B cell (primary cell): ENCODE measurements around the gene C12orf56. TPM values are rescaled to one million over a fixed set of nuclear protein-coding genes. Genes with fewer than 3 reads are reported as not detected.
"Not testable (repeated sequence)": the region's sequence is repeated elsewhere in the genome, so short reads cannot be mapped to it uniquely, and the experiment has no call there.

Experiments
- ATAC-seq: fragments of 200-7000 bp; cut with Tn5 transposase; one replicate; pipeline ENCODE4 v1.10.0; 2021; ENCODE audit warnings: low read depth, mild to moderate bottlenecking, moderate number of reproducible peaks, moderate library complexity
- CTCF ChIA-PET: fragments of 350-600 bp; sonication (Branson Sonifier 250); formaldehyde crosslinking; loops from one replicate; lab custom pipeline; 2021; ENCODE audit warnings: antibody characterized with exemption, inconsistent platforms; lab: Charles Lee
- POLR2A ChIA-PET: fragments of 350-600 bp; sonication (Branson Sonifier 250); formaldehyde crosslinking; loops from one replicate; lab custom pipeline; 2021; ENCODE audit warnings: antibody characterized with exemption; lab: Charles Lee
- DNase-seq: peaks from one replicate; pipeline ENCODE4 v3.0.0; 2013
- H2AFZ ChIP-seq: 2 replicates; pipeline ENCODE4 v1.6.1; 2012; ENCODE audit warnings: mild to moderate bottlenecking, low read depth, low read length; ENCODE audit not compliant: insufficient read depth, poor library complexity, severe bottlenecking
- H3K27ac ChIP-seq, 2 donors: 1 replicate in 1 of 2; 2 replicates in 1 of 2; pipeline ENCODE4 v1.5.1; 2012 to 2013; ENCODE audit warnings: low read length in 2 of 2, mild to moderate bottlenecking in 2 of 2, moderate library complexity in 1 of 2
- H3K27me3 ChIP-seq, 4 experiments: fragments of 200-600 bp in 1 of 4; sonication (generic) in 1 of 4; replicated peaks in 1 of 4; 1 replicate in 2 of 4; 2 replicates in 2 of 4; pipeline versions ENCODE4 v1.6.1 to v1.7.0; 2013 to 2016; ENCODE audit warnings: low read length in 3 of 4, mild to moderate bottlenecking in 2 of 4, mixed read lengths in 1 of 4, moderate library complexity in 1 of 4; ENCODE audit not compliant: insufficient read depth in 4 of 4, control insufficient read depth in 3 of 4; ENCODE audit errors: control extremely low read depth in 1 of 4
- H3K36me3 ChIP-seq, 2 experiments: replicated peaks in 1 of 2; 1 replicate in 1 of 2; 2 replicates in 1 of 2; pipeline versions ENCODE4 v1.6.1 to v1.7.1; 2013; ENCODE audit warnings: low read length in 1 of 2; ENCODE audit not compliant: insufficient read depth in 2 of 2, control insufficient read depth in 1 of 2; ENCODE audit errors: control extremely low read depth in 1 of 2, extremely low read depth in 1 of 2
- H3K4me1 ChIP-seq, 2 donors: fragments of 200-600 bp in 1 of 2; sonication (generic) in 1 of 2; 1 replicate in 1 of 2; 2 replicates in 1 of 2; pipeline versions ENCODE4 v1.5.1 to v1.6.1; 2013 to 2017; ENCODE audit warnings: low read length in 2 of 2; ENCODE audit not compliant: control insufficient read depth in 2 of 2, insufficient read depth in 2 of 2
- H3K4me2 ChIP-seq: replicated peaks from 2 replicates; pipeline ENCODE3; 2012; ENCODE audit warnings: mild to moderate bottlenecking, low read depth, low read length; ENCODE audit not compliant: poor library complexity, severe bottlenecking
- H3K4me3 ChIP-seq, 5 experiments: fragments of 200-600 bp in 1 of 5; sonication (generic) in 1 of 5; 1 replicate in 3 of 5; 2 replicates in 2 of 5; pipeline versions ENCODE4 v1.5.1 to v1.7.0; 2011 to 2016; ENCODE audit warnings: low read length in 4 of 5, mild to moderate bottlenecking in 4 of 5, low read depth in 2 of 5, control low read depth in 1 of 5, moderate library complexity in 1 of 5; ENCODE audit not compliant: insufficient read depth in 1 of 5; ENCODE audit errors: control extremely low read depth in 1 of 5, extremely low read depth in 1 of 5
- H3K79me2 ChIP-seq: fragments of 200-600 bp; sonication (generic); one replicate; pipeline ENCODE4 v1.6.0; 2016; ENCODE audit warnings: low read length; ENCODE audit not compliant: control insufficient read depth, insufficient read depth
- H3K9ac ChIP-seq: fragments of 200-600 bp; sonication (generic); 2 replicates; pipeline ENCODE4 v1.6.1; 2017; ENCODE audit warnings: mild to moderate bottlenecking, low read length, moderate library complexity
- H3K9me3 ChIP-seq, 3 donors: one replicate each; pipeline versions ENCODE4 v1.6.1 to v1.7.1; 2013; ENCODE audit warnings: low read length in 2 of 3; ENCODE audit not compliant: control insufficient read depth in 2 of 3, insufficient read depth in 1 of 3; ENCODE audit errors: control extremely low read depth in 1 of 3
- H4K20me1 ChIP-seq: 2 replicates; pipeline ENCODE4 v1.6.0; 2012; ENCODE audit warnings: mild to moderate bottlenecking, low read length; ENCODE audit not compliant: insufficient read depth, control insufficient read depth, poor library complexity, severe bottlenecking
- H3K27ac Mint-ChIP-seq: one replicate; pipeline ENCODE4 v1.8.0; 2021; ENCODE audit warnings: mixed read lengths
- H3K27me3 Mint-ChIP-seq: one replicate; pipeline ENCODE4 v1.8.0; 2021; ENCODE audit warnings: mixed read lengths
- H3K4me1 Mint-ChIP-seq: one replicate; pipeline ENCODE4 v1.8.0; 2021; ENCODE audit warnings: mixed read lengths
- H3K4me3 Mint-ChIP-seq: one replicate; pipeline ENCODE4 v1.8.0; 2021; ENCODE audit warnings: mixed read lengths
- H3K9me3 Mint-ChIP-seq: one replicate; pipeline ENCODE4 v1.8.0; 2022; ENCODE audit warnings: mixed read lengths; ENCODE audit not compliant: insufficient read depth
- CTCF ChIP-seq: fragments of 200-600 bp; IDR thresholded peaks from one replicate; pipeline ENCODE4 v1.8.0; 2022; ENCODE audit warnings: antibody characterized with exemption, mild to moderate bottlenecking
- EZH2 ChIP-seq: IDR thresholded peaks from 2 replicates; pipeline ENCODE4 v1.6.1; 2012; ENCODE audit warnings: borderline replicate concordance, low read depth, mild to moderate bottlenecking, moderate library complexity, low read length; ENCODE audit not compliant: insufficient read depth, poor library complexity, severe bottlenecking
- WGBS: methylation state at CpG from one replicate; pipeline ENCODE4 v1.1.5; 2013; ENCODE audit warnings: missing lambda C conversion rate; ENCODE audit not compliant: insufficient coverage; 5-methylcytosine and 5-hydroxymethylcytosine counted together
- intact Hi-C: fragments of 100-400 bp; cut with micrococcal nuclease; formaldehyde crosslinking; loops from one replicate; pipeline ENCODE4 v1.10.0; 2022
- polyA plus RNA-seq: library from polyadenylated mRNA; depleted of rRNA; stranded (reverse); fragments of >200 nt; gene quantifications from 2 replicates; pipeline ENCODE4 v1.2.3, GENCODE V29; 2012
- total RNA-seq, 2 donors: library from RNA; stranded (reverse); fragments of 120-200 nt in 1 of 2; gene quantifications; 1 replicate in 1 of 2; 2 replicates in 1 of 2; pipeline versions ENCODE4 v1.2.3 to v1.2.4, GENCODE V29; 2013 to 2022

C12orf56 gene
- total and polyA plus RNA-seq, 2 donors (not counting 1 experiment from before 2014, with no cell fraction given) = not detected

- no peaks in the 10 kb centered on the region for H3K9me3 ChIP-seq
- ATAC-seq (no peak), DNase-seq (no peak)
- no peak for TF ChIP-seq EZH2
- no peak for TF ChIP-seq CTCF
- H3K79me2 ChIP-seq = no peaks in the 10 kb centered on the region
- no peak overlapping the region for H3K4me2 ChIP-seq
- CTCF ChIA-PET = no interaction called here
- Mint-ChIP-seq H3K27ac (no peak overlapping the region), H3K4me1 (no peaks in the 10 kb centered on the region), H3K27me3 (peaks cover 15% of the 10 kb centered on the region), H3K9me3 (no peaks in the 10 kb centered on the region), H3K4me3 (no peak overlapping the region)
- no peak overlapping the region for H3K27ac ChIP-seq
- no peak overlapping the region for H2AFZ ChIP-seq
- POLR2A ChIA-PET = interaction anchor here (0.7 kb wide), 1 partner anchor 23 kb away, joined by 4 read pairs; no protein-coding TSS in a partner anchor
- no peaks in the 10 kb centered on the region for H3K27me3 ChIP-seq
- intact Hi-C loops = no loop called here
- H3K4me1 ChIP-seq = no peaks in the 10 kb centered on the region
- no peaks in the 10 kb centered on the region for H3K36me3 ChIP-seq
- no peaks in the 10 kb centered on the region for H4K20me1 ChIP-seq
- WGBS = 98% methylated on average over 4 of the region's 5 CpGs
- no peak overlapping the region for H3K4me3 ChIP-seq
- no peak overlapping the region for H3K9ac ChIP-seq
Measured at GRCh38 chr12:64332296-64332695, 58.3 kb downstream of the C12orf56 start.

- H3K79me2 ChIP-seq, H3K27ac Mint-ChIP-seq, H3K4me3 ChIP-seq, H3K36me3 ChIP-seq, H3K27me3 ChIP-seq, H4K20me1 ChIP-seq, CTCF ChIA-PET, H3K4me2 ChIP-seq, POLR2A ChIA-PET, H3K9me3 Mint-ChIP-seq, H3K4me1 Mint-ChIP-seq, DNase-seq, H2AFZ ChIP-seq, H3K27me3 Mint-ChIP-seq, H3K9me3 ChIP-seq, H3K4me3 Mint-ChIP-seq, H3K9ac ChIP-seq, intact Hi-C loops, H3K27ac ChIP-seq, H3K4me1 ChIP-seq, ATAC-seq: not testable (repeated sequence)
- no CpG with 5 or more reads among the region's 9 CpGs for WGBS
Measured at GRCh38 chr12:64329031-64329710, 61.4 kb downstream of the C12orf56 start.
